GM12872 (cell line): ENCODE measurements around the gene LRMDA.

Experiments
- TF ChIP-seq, protein P1 (sequence below): IDR thresholded peaks from 3 replicates; pipeline ENCODE4 v1.5.1; 2011; ENCODE audit warnings: low read depth, mild to moderate bottlenecking, low read length, moderate library complexity; ENCODE audit not compliant: insufficient read depth

Gene LRMDA

DNA sequence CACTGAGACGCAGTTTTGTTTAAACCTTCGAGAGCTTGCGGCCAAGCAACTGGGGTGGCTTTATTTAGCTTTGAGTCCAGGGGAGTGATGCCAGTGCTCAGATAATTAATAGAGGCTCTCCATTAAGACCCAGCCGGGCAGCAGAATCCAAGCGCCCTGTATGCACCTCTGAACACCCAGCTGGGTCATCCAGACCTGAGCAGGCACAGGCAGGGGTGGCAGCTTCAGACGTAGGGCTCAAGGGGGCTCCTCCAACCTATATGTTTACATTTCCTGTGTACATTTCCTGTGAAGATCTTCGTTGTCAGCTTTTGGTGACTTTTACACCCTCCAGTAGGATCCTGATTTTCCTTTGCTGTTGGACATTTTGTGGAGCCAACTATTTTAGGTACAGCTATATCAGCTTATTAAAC, 719.5 kb downstream of the LRMDA start:
- TF ChIP-seq, protein P1, sequence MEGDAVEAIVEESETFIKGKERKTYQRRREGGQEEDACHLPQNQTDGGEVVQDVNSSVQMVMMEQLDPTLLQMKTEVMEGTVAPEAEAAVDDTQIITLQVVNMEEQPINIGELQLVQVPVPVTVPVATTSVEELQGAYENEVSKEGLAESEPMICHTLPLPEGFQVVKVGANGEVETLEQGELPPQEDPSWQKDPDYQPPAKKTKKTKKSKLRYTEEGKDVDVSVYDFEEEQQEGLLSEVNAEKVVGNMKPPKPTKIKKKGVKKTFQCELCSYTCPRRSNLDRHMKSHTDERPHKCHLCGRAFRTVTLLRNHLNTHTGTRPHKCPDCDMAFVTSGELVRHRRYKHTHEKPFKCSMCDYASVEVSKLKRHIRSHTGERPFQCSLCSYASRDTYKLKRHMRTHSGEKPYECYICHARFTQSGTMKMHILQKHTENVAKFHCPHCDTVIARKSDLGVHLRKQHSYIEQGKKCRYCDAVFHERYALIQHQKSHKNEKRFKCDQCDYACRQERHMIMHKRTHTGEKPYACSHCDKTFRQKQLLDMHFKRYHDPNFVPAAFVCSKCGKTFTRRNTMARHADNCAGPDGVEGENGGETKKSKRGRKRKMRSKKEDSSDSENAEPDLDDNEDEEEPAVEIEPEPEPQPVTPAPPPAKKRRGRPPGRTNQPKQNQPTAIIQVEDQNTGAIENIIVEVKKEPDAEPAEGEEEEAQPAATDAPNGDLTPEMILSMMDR, result no peak

GRCh38 chr10:76152186-76152585, 720.8 kb downstream of the LRMDA start:
- TF ChIP-seq, protein P1, result no peak

DNA sequence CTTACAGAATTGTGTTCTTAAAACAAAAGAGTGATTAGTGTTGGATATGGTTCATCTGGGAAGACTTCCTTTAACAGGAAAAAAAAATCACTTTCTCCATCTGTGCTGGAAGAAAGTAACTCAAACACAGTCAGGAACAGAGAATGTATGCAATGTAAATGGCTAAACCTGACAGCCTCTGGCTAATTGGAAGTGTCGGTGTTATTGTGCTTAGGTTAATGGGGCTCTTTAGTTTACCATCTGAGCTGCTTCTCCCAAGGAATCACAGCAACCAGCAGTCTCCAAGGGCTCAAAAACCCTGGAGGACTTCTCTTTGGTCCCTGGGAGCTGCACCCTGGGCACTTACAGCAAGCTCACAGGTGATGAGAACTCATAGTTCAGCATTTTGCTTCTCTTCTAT, 724.5 kb downstream of the LRMDA start:
- TF ChIP-seq, protein P1, result no peak

DNA sequence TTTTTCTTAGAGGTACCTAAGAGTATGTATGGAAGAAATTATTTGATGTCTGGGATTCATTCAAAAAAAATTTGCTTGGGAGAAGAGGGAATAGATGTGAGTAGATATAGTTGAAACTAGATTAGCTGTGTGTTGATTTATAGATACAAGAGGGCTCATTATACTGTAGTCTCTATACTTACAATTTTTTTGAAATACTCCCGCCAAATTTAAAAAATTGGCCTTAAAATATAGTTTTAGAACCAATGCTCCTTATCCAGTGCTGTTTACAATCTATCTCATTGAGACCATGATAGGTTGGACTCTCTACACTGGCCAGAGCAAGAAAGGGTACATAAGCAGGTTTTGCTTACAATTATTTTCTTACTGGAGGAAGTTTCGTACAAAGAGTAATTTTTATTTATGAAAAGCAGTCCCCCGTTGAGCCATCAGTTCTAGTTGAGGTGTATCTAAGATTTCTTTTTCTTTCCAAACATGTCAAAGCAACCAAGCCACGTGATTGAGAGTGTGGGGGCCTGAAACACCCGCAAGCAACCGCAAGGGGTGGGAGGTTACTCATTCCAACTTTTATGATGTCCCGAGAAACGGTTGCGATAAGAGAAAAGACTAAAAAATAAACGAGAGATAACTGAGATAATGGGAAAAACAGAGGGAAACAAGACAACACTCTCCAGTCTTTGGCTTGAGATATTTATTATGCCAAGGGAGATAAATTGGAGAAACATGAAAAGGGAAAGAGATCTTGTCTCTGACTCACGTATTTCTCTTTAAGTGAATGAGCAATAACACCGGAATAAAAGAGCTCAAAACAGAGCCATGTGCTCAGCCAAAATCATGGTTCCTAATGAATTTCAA, 729.2 kb downstream of the LRMDA start:
- TF ChIP-seq, protein P1, result no peak

- TF ChIP-seq, protein P1, result no peak
Observed at GRCh38 chr10:76161301-76161582, 729.8 kb downstream of the LRMDA start.

DNA sequence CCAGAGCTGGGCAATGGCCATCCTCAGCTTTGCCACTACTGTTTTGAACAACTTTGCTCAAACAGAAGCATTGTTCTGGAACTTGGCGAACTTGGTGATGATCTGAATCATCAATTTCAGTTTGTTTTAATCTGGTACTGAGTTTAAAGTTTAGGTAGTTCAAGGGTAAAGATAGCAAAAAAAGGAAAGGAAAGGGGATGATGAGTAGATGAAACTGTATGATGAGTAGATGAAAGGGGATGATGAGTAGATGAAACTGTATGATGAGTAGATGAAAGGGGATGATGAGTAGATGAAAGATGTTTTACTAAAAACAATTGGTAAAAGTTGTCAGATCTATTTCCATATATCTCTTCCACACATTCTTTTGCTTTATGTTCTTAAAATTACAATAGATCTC, 737.0 kb downstream of the LRMDA start:
- TF ChIP-seq, protein P1, result no peak

DNA sequence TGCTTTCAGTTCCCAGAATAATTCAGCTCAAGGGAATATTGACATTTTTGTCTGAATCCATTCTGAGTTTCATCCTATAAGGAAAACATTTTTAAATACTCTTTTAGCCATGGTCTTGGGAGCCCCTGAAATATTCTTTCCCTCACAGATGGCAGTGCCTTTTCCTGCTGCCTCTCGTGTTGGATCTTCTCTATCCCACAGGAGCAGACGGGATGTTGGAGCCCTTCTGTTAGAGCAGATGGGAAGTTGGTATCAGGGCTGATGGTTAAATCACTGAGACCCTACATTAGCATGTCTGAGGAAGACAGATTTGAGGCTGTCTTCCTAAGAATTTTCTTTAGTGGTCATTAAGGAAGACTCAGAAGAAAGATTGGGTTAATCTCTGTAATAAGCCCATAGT, 737.8 kb downstream of the LRMDA start:
- TF ChIP-seq, protein P1, result no peak
